PFSK-1 (cell line): ENCODE results near the gene RMDN2.

Experiments
- FOXP2 ChIP-seq: optimal IDR thresholded peaks from 2 replicates; pipeline ENCODE3; 2011; ENCODE audit warnings: borderline replicate concordance, control low read depth, inconsistent platforms; ENCODE audit not compliant: insufficient read depth; ENCODE audit errors: extremely low read length, extremely low read depth
- POLR2AphosphoS5 ChIP-seq: IDR thresholded peaks from 2 replicates; pipeline ENCODE4 v1.6.1; 2012; ENCODE audit warnings: low read depth, mild to moderate bottlenecking, control low read depth, low read length, moderate library complexity
- REST ChIP-seq, 2 experiments: IDR thresholded peaks; 2 replicates each; pipeline versions ENCODE4 v1.6.1 to v1.8.0; 2011 to 2012; ENCODE audit warnings: low read depth in 2 of 2, low read length in 2 of 2, control low read depth in 1 of 2, inconsistent platforms in 1 of 2, mild to moderate bottlenecking in 1 of 2, moderate library complexity in 1 of 2; ENCODE audit not compliant: insufficient read depth in 1 of 2
- SIN3A ChIP-seq: IDR thresholded peaks from 2 replicates; pipeline ENCODE4 v1.6.1; 2012; ENCODE audit warnings: mild to moderate bottlenecking, low read length, moderate library complexity, borderline replicate concordance; ENCODE audit not compliant: insufficient read depth
- TAF1 ChIP-seq: IDR thresholded peaks from 2 replicates; pipeline ENCODE4 v1.6.1; 2012; ENCODE audit warnings: low read length, control low read depth, borderline replicate concordance; ENCODE audit not compliant: insufficient read depth

The RMDN2 gene

GRCh38 chr2:37993143-37993542 is 68.1 kb downstream of the RMDN2 start:
- TF ChIP-seq SIN3A (no peak), POLR2AphosphoS5 (no peak), TAF1 (no peak), REST (IDR thresholded peaks at IDR 0.05; ENCODE audit: insufficient read depth in 1 of 2, low read depth in 2 of 2, low read length in 2 of 2) (no peak), FOXP2 (no peak)

- TF ChIP-seq TAF1 (no peak), REST (IDR thresholded peaks at IDR 0.05; ENCODE audit: insufficient read depth in 1 of 2, low read depth in 2 of 2, low read length in 2 of 2) (no peak), SIN3A (no peak), POLR2AphosphoS5 (no peak), FOXP2 (no peak)
Measured at GRCh38 chr2:37997629-37998028, 72.5 kb downstream of the RMDN2 start.

GRCh38 chr2:38000485-38001222 is 75.6 kb downstream of the RMDN2 start:
- no peak for TF ChIP-seq REST (IDR thresholded peaks at IDR 0.05; ENCODE audit: insufficient read depth in 1 of 2, low read depth in 2 of 2, low read length in 2 of 2)

GRCh38 chr2:38010995-38011394 is 85.9 kb downstream of the RMDN2 start:
- no peak for TF ChIP-seq REST (IDR thresholded peaks at IDR 0.05; ENCODE audit: insufficient read depth in 1 of 2, low read depth in 2 of 2, low read length in 2 of 2)
- no peak for TF ChIP-seq FOXP2
- no peak for TF ChIP-seq TAF1
- no peak for TF ChIP-seq POLR2AphosphoS5

- TF ChIP-seq FOXP2 (no peak), TAF1 (no peak), SIN3A (no peak), POLR2AphosphoS5 (no peak), REST (IDR thresholded peaks at IDR 0.05; ENCODE audit: insufficient read depth in 1 of 2, low read depth in 2 of 2, low read length in 2 of 2) (no peak)
Measured at GRCh38 chr2:38013158-38013752, 88.2 kb downstream of the RMDN2 start.
